OCI-LY1 (cell line): ENCODE data around the gene PCDHA5.

Experiments
- H2AFZ ChIP-seq: fragments of 200-600 bp; sonication (generic), shearing (Covaris generic); 2 replicates; pipeline ENCODE4 v1.6.0; 2014; ENCODE audit warnings: antibody characterized with exemption, mild to moderate bottlenecking, low read length
- H3F3A ChIP-seq: fragments of 200-600 bp; sonication (generic), shearing (Covaris generic); 2 replicates; pipeline ENCODE4 v1.6.0; 2014; ENCODE audit warnings: mild to moderate bottlenecking, antibody characterized with exemption, low read length, moderate library complexity; ENCODE audit not compliant: insufficient read depth
- H3K27ac ChIP-seq: fragments of 200-600 bp; sonication (generic); 2 replicates; pipeline ENCODE4 v1.5.1; 2014; ENCODE audit warnings: low read length, mixed run types, mild to moderate bottlenecking, low read depth; ENCODE audit not compliant: poor library complexity, severe bottlenecking
- H3K27me3 ChIP-seq: fragments of 200-600 bp; sonication (generic); 2 replicates; pipeline ENCODE4 v1.6.0; 2014; ENCODE audit warnings: antibody characterized with exemption, mild to moderate bottlenecking, low read length, moderate library complexity; ENCODE audit not compliant: insufficient read depth
- H3K36me3 ChIP-seq: fragments of 200-600 bp; sonication (generic); 2 replicates; pipeline ENCODE4 v1.6.1; 2014; ENCODE audit warnings: mild to moderate bottlenecking, antibody characterized with exemption, low read length, moderate library complexity, mixed read lengths; ENCODE audit not compliant: insufficient read depth
- H3K4me1 ChIP-seq: fragments of 200-600 bp; sonication (generic); 2 replicates; pipeline ENCODE4 v1.5.1; 2014; ENCODE audit warnings: mild to moderate bottlenecking, low read length, moderate library complexity; ENCODE audit not compliant: insufficient read depth, severe bottlenecking
- H3K4me2 ChIP-seq: fragments of 200-600 bp; sonication (generic), shearing (Covaris generic); 2 replicates; pipeline ENCODE4 v1.6.1; 2014; ENCODE audit warnings: low read length
- H3K4me3 ChIP-seq: fragments of 200-600 bp; sonication (generic); 2 replicates; pipeline ENCODE4 v1.5.1; 2014; ENCODE audit warnings: low read length, low read depth, mild to moderate bottlenecking, mixed read lengths; ENCODE audit not compliant: poor library complexity, severe bottlenecking
- H3K79me2 ChIP-seq: fragments of 200-600 bp; shearing (Covaris generic); 2 replicates; pipeline ENCODE4 v1.6.1; 2016; ENCODE audit warnings: mixed run types, low read length, mixed read lengths; ENCODE audit not compliant: insufficient read depth
- H3K9ac ChIP-seq: fragments of 200-600 bp; sonication (generic), shearing (Covaris generic); 2 replicates; pipeline ENCODE4 v1.6.1; 2014; ENCODE audit warnings: mild to moderate bottlenecking, low read length, mixed read lengths
- H3K9me2 ChIP-seq: fragments of 200-600 bp; sonication (generic), shearing (Covaris generic); 2 replicates; pipeline ENCODE4 v1.6.1; 2014; ENCODE audit warnings: low read depth, mild to moderate bottlenecking, low read length, mixed read lengths
- H3K9me3 ChIP-seq: fragments of 200-600 bp; shearing (Covaris generic); 2 replicates; pipeline ENCODE4 v1.6.1; 2014; ENCODE audit warnings: low read length, mixed read lengths
- H4K20me1 ChIP-seq: fragments of 200-600 bp; sonication (generic), shearing (Covaris generic); 2 replicates; pipeline ENCODE4 v1.6.0; 2016; ENCODE audit warnings: mild to moderate bottlenecking, low read length; ENCODE audit not compliant: insufficient read depth
- EZH2 ChIP-seq: fragments of 200-600 bp; sonication (generic), shearing (Covaris generic); IDR thresholded peaks from 2 replicates; pipeline ENCODE4 v1.8.0; 2017; ENCODE audit warnings: borderline replicate concordance, mixed run types, mild to moderate bottlenecking, antibody characterized with exemption, low read length, moderate library complexity, mixed read lengths
- TF ChIP-seq, protein P1 (sequence below): fragments of 200-600 bp; sonication (generic), shearing (Covaris generic); IDR thresholded peaks from 2 replicates; pipeline ENCODE4 v1.5.1; 2017; ENCODE audit warnings: mild to moderate bottlenecking, antibody characterized with exemption, low read length, moderate library complexity, mixed read lengths

The PCDHA5 gene

DNA sequence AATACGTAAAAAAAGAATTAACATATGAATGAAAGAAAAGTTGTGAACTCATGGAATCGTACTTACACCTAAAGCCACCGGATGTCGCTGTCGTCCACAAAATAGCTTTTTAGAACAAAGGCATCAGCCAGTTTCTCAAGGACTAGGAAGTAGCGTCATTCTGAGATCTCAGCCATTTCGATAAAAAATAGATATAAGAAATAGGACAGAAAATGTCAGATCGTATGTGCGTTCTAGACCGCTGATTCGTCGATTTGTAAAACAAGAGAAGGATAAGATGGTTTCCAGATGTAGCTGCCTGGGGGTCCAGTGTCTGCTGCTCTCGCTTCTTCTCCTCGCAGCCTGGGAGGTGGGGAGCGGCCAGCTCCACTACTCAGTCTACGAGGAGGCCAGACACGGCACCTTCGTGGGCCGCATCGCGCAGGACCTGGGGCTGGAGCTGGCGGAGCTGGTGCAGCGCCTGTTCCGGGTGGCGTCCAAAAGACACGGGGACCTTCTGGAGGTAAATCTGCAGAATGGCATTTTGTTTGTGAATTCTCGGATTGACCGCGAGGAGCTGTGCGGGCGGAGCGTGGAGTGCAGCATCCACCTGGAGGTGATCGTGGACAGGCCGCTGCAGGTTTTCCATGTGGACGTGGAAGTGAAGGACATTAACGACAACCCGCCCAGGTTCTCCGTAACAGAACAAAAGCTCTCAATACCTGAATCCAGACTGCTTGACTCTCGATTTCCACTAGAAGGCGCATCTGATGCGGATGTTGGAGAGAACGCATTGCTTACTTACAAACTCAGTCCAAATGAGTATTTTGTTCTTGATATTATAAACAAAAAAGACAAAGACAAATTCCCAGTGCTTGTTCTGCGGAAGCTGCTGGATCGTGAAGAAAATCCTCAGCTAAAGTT lies 34.6 kb downstream of the PCDHA5 start, which contains the start of gene PCDHA10:
Gene PCDHA10 (plus strand): TSS at position 126 of the 903 bp plus-strand sequence. CDS start 152 bp downstream, at position 278.
- Histone ChIP-seq H3K9me3 (no peaks in the 10 kb centered on the region), H3F3A (no peaks in the 10 kb centered on the region), H3K4me2 (no peak within 1 kb of the TSS), H3K9ac (no peak within 1 kb of the TSS), H3K4me3 (no peak within 1 kb of the TSS), H3K79me2 (no peaks in the 10 kb centered on the region), H3K36me3 (no peaks in the 10 kb centered on the region), H3K27ac (no peak within 1 kb of the TSS), H3K4me1 (no peaks in the 10 kb centered on the region), H2AFZ (no peak within 1 kb of the TSS), H4K20me1 (no peaks in the 10 kb centered on the region), H3K27me3 (no peaks in the 10 kb centered on the region), H3K9me2 (no peaks in the 10 kb centered on the region; the same call in 1 of the 2 replicates)
- no peak for TF ChIP-seq EZH2
- TF ChIP-seq, protein P1, sequence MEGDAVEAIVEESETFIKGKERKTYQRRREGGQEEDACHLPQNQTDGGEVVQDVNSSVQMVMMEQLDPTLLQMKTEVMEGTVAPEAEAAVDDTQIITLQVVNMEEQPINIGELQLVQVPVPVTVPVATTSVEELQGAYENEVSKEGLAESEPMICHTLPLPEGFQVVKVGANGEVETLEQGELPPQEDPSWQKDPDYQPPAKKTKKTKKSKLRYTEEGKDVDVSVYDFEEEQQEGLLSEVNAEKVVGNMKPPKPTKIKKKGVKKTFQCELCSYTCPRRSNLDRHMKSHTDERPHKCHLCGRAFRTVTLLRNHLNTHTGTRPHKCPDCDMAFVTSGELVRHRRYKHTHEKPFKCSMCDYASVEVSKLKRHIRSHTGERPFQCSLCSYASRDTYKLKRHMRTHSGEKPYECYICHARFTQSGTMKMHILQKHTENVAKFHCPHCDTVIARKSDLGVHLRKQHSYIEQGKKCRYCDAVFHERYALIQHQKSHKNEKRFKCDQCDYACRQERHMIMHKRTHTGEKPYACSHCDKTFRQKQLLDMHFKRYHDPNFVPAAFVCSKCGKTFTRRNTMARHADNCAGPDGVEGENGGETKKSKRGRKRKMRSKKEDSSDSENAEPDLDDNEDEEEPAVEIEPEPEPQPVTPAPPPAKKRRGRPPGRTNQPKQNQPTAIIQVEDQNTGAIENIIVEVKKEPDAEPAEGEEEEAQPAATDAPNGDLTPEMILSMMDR = peak; percentile 49

DNA sequence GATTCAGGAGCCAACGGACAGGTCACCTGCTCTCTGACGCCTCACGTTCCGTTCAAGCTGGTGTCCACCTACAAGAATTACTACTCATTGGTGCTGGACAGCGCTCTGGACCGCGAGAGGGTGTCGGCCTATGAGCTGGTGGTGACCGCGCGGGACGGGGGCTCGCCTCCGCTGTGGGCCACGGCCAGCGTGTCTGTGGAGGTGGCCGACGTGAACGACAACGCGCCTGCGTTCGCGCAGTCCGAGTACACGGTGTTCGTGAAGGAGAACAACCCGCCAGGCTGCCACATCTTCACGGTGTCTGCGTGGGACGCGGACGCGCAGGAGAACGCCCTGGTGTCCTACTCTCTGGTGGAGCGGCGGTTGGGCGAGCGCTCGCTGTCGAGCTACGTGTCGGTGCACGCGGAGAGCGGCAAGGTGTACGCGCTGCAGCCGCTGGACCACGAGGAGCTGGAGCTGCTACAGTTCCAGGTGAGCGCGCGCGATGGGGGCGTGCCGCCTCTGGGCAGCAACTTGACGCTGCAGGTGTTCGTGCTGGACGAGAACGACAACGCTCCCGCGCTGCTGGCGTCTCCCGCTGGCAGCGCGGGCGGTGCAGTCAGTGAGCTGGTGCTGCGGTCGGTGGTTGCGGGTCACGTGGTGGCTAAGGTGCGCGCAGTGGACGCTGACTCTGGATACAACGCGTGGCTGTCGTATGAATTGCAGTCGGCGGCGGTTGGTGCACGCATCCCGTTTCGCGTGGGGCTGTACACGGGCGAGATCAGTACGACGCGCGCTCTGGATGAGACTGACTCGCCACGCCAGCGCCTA lies 36.0 kb downstream of the PCDHA5 start:
- Histone ChIP-seq H3K27me3 (no peaks in the 10 kb centered on the region), H3K4me1 (no peaks in the 10 kb centered on the region), H3F3A (no peaks in the 10 kb centered on the region), H3K36me3 (no peaks in the 10 kb centered on the region), H4K20me1 (no peaks in the 10 kb centered on the region), H3K4me2 (no peak overlapping the region), H2AFZ (no peak overlapping the region), H3K27ac (no peak overlapping the region), H3K79me2 (no peaks in the 10 kb centered on the region), H3K4me3 (no peak overlapping the region), H3K9me2 (no peaks in the 10 kb centered on the region; the same call in 1 of the 2 replicates), H3K9ac (no peak overlapping the region), H3K9me3 (no peaks in the 10 kb centered on the region)
- TF ChIP-seq, protein P1 = no peak
- no peak for TF ChIP-seq EZH2

DNA sequence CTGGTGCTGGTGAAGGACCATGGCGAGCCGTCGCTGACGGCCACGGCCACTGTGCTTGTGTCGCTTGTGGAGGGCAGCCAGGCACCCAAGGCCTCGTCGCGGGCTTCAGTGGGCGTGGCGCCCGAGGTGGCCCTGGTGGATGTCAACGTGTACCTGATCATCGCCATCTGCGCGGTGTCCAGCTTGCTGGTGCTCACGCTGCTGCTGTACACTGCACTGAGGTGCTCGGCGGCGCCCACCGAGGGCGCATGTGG lies 36.5 kb downstream of the PCDHA5 start:
- Histone ChIP-seq H3K27ac (no peak overlapping the region), H3K9me2 (no peaks in the 10 kb centered on the region; the same call in 1 of the 2 replicates), H3K4me2 (no peak overlapping the region), H3K4me3 (no peak overlapping the region), H3K79me2 (no peaks in the 10 kb centered on the region), H4K20me1 (no peaks in the 10 kb centered on the region), H3F3A (no peaks in the 10 kb centered on the region), H2AFZ (no peak overlapping the region), H3K9me3 (no peaks in the 10 kb centered on the region), H3K9ac (no peak overlapping the region), H3K36me3 (no peaks in the 10 kb centered on the region), H3K27me3 (no peaks in the 10 kb centered on the region), H3K4me1 (no peaks in the 10 kb centered on the region)
- TF ChIP-seq EZH2 = no peak
- TF ChIP-seq, protein P1 = no peak
